Suppressor macrophage treated with lipopolysaccharide for 1 hour (primary cell): ENCODE data around the gene BET1L.
"Not testable (repeated sequence)": the region's sequence is repeated elsewhere in the genome, so short reads cannot be mapped to it uniquely, and the experiment has no call there.

Experiments used
- DNase-seq, 3 donors: peaks; one replicate each; pipeline ENCODE4 v3.0.0-alpha.2; 2020 to 2022

BET1L gene

GRCh38 chr11:207208-207862, at the start of gene BET1L, which contains the start of gene RIC8A:
TSS of gene BET1L (minus strand) at chr11:207399. CDS start at chr11:207321, 78 bp downstream.
TSS of gene RIC8A (plus strand) at chr11:207708. CDS start at chr11:208855, 1,147 bp downstream.
- DNase-seq: peak; percentile 98 to 99 (median 98)

DNA sequence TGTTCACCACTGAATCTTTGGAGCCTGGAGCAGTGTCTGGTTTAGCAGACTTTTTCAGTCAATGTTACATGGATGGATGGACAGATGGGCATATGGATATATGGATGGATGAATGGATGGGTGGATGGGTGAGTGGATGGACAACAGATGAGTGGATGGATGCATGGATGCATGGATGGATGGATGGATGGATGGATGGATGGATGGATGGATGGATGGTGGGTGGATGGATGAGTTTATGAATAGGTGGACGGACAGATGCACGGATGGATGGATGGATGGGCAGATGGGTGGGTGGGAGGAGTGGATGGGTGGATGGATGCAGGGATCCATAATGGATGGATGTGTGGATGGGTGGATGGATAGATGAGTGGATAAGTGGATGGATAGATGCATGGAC, 48.6 kb upstream of the BET1L start:
- no peak for DNase-seq

- no peak for DNase-seq
Observed at GRCh38 chr11:255176-255575, 48.0 kb upstream of the BET1L start.

DNA sequence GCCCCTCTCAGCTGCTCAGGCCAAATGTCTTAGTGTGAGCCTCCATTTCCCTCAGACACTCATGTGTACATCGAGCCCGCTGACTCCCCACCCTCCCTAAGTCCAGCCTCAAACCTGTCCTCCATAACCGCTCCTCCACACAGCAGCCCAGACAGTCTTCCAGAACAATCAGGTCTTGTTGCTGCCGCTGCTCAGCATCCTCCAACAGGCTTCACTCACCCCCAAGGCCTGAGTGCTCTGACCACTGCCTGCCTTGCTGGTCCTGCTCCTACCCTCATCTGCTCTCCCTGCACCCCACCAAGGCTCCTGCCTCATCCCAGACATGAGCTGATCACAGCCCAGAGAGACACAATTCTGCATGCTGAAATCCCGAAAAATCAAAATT, 46.7 kb upstream of the BET1L start:
- DNase-seq: no peak

- DNase-seq: no peak
Observed at GRCh38 chr11:253160-253885, 46.1 kb upstream of the BET1L start.

GRCh38 chr11:252666-253065, 45.5 kb upstream of the BET1L start:
- DNase-seq: no peak

GRCh38 chr11:251550-251949, 44.4 kb upstream of the BET1L start:
- no peak for DNase-seq

DNA sequence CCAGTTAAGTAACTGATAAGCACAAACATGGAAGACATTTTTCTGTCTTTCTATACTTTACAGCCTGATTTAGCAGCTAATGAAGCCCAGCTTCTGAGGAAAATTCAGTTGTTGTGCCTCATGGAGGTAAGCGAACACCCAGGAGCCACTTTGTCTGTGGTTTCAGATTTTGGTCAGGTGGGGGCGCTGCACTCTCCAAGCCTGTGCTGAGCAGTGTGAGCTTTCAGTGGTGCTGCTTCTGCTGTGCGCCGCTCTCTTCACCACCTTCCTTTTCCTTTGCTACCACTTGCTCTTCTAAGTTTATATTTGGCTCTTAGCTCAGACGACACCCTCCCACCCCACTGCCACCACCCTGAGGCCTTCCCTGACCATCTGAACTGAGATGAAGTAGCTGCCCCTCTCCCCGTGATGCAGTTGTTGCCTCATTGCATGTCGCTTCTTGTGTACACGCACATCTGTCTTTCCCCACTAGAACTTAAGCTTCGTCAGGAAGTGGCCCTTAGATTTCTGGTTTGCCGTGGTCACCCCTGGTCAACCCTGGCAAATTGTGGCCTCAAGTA, 43.6 kb upstream of the BET1L start:
- DNase-seq: peak; percentile 68 to 75 (median 73)

- no peak for DNase-seq
Observed at GRCh38 chr11:250274-250673, 43.1 kb upstream of the BET1L start.

- no peak for DNase-seq
Observed at GRCh38 chr11:249062-249461, 41.9 kb upstream of the BET1L start.

GRCh38 chr11:244376-244775, 37.2 kb upstream of the BET1L start:
- DNase-seq: no peak

DNA sequence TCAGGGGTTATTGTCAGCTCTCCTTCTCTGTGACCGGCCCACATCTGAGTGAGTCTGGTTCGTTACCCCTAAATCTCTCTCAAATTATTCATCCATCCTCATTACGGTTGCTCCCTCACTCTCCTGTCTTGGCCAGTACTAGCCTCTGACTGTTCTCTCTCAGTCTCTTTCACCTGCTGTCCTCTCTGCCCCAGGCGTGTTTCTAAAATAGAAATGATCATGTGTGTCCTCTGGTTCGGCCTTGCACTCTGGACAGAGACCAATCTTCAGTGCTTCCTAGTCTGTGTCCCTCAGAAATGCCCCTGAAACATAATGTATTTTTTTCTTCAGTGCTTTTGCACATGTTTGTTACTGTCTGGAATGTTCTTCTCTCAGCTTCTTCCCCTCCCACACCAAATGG, 34.4 kb upstream of the BET1L start:
- DNase-seq: no peak

- no peak for DNase-seq
Observed at GRCh38 chr11:240315-240714, 33.1 kb upstream of the BET1L start.

- DNase-seq: not testable (repeated sequence)
Observed at GRCh38 chr11:238346-238745, 31.1 kb upstream of the BET1L start.

DNA sequence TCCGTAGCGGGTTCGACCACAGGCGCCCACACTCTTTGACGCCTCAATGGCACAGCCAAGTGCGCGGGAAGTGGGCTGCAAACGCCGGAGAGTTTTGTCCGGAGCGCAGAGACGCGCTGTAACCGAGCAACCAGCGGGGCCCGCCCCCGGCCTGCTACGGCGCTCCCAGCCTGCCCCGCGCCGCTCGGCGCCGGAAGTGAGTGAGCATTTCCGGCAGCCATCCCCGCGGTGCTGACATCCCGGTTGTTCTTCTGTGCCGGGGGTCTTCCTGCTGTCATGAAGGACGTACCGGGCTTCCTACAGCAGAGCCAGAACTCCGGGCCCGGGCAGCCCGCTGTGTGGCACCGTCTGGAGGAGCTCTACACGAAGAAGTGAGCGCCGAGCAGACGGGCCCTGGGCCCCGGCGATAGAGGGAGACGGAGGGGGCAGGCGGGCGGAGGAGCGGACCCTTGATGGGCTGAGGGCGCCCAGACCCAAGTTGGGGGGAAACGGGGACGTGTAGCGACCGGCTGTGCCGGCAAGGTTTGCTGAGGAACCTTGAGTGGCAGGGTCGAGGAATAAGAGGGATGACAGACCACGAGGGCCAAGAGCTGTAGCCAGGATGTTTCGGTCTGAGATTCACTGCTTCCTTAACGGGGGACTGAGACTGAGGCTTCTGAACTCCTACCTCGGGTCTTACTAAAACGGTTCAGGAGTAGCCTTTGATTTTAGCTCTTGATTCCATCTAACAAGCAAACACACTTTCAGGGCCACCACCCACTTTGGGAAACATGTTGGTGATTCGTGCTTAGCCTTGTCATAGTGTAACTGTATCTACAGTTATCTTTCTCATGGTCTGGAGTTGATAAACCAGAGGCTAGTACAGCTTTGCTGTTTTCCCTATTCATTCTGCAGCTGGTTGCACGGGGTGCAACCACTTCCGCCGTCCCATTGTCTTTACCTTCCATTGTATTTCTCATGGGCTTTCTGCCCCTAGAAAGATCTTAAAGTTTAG, 29.9 kb upstream of the BET1L start, which contains the start of gene PSMD13:
Gene PSMD13, plus strand, starts transcription at position 203 of the 994 bp plus-strand sequence. Its CDS starts 74 bp downstream, at position 277.
- peak; percentile 95 to 97 (median 96) for DNase-seq

DNA sequence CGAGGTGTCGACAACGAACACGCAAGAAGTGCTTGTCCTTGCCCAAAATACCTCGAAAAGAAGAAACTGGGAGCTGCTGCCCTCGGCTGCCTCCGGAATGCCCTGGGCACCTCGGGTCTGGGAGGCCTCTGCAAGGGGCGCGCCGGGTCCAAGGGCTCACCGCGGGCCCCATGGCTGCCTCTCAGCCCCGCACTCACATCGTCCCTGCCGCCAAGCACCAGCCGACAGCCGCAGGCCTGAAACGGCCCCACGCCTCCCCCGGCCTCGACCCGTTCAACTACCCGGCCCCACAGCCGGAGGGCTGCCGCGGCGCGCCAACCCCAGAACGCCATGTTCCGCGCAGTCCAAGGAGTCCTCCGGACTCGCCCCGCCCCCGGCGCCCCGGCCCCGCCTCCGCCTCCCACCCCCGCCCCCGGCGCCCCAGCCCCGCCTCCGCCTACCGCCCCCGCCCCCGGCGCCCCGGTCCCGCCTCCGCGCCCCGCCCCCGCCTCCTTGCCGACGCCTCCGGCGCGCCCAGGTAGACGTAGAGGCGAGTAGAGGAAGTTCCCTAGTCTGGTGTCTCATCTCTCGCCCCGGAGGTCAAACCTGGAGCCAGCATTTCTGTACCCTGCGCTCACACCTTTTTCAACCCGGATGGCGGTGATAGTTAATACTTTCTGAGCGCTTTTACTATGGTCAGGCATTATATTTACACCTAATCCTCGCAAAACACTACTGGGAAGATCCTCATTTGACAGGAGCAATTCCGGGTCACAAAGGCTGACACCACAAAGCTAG, 29.0 kb upstream of the BET1L start, which contains the start of gene SIRT3:
Gene SIRT3, minus strand, starts transcription at position 346 of the 777 bp plus-strand sequence. Its CDS starts 14 bp downstream, at position 332.
- peak in 1 of 3 donors; percentile 86 for DNase-seq

DNA sequence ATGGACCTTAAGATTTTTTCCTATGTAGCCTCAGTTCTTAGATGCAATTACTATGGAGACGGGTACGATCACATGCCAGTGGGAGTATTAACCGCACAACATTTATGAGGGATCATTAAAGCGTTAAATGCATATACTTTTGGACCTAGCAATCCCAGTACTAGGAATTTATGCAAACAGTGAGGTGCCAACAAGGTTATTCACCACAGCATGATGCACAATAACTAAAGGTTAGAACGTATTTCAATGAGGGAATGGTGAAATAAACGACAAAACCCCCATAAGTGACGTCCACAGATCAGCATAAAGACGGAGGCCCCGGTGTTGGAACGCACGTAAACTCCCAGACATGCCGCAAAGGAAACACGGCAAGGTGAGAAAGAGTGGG, 28.4 kb upstream of the BET1L start:
- peak in 1 of 3 donors; percentile 2 for DNase-seq

GRCh38 chr11:235180-235579, 28.0 kb upstream of the BET1L start:
- no peak for DNase-seq

- no peak for DNase-seq
Observed at GRCh38 chr11:232783-233565, 25.8 kb upstream of the BET1L start.

DNA sequence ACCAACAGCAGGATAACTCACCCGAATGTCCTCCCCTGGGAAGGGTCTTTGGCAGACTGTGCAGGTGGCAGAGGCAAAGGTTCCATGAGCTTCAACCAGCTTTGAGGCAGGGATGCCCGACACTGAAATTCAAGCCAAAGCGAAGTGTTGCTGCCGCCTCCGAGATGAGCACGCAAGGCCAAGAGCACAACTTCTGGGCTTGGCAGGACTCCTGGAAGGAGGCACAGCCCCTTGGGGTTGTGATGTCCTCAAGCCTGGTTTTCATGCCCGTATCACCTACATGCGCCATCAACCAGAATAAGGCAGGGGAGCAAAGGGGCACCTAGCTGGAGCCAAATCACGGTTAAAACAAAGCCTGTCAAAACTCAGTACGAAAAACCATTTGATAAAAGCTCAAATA, 23.2 kb upstream of the BET1L start:
- DNase-seq: no peak

- no peak for DNase-seq
Observed at GRCh38 chr11:227824-228379, 20.7 kb upstream of the BET1L start.
